Activated naive CD4-positive, alpha-beta T cell treated with anti-CD3 and anti-CD28 coated beads, Interleukin-2, amount 10 ng/mL, durations not matched to agents 7 days and 5 days (primary cell): ENCODE results near the gene ASTN2.

Source experiments
- CTCF ChIA-PET: fragments of 350-600 bp; sonication (Branson Sonifier 250); formaldehyde crosslinking; loops from one replicate; lab custom pipeline; 2021; ENCODE audit warnings: antibody characterized with exemption; lab: Charles Lee
- DNase-seq: peaks from one replicate; pipeline ENCODE4 v3.0.0-alpha.2; 2020
- H3K27ac Mint-ChIP-seq: one replicate; pipeline ENCODE4 v1.8.0; 2021; ENCODE audit warnings: mild to moderate bottlenecking, moderate library complexity, mixed read lengths
- H3K27me3 Mint-ChIP-seq: one replicate; pipeline ENCODE4 v1.8.0; 2021; ENCODE audit warnings: mild to moderate bottlenecking, mixed read lengths
- H3K36me3 Mint-ChIP-seq: one replicate; pipeline ENCODE4 v1.8.0; 2021; ENCODE audit warnings: mixed read lengths
- H3K4me1 Mint-ChIP-seq: one replicate; pipeline ENCODE4 v1.8.0; 2021; ENCODE audit warnings: mixed read lengths
- H3K4me3 Mint-ChIP-seq: one replicate; pipeline ENCODE4 v1.8.0; 2021; ENCODE audit warnings: mild to moderate bottlenecking, moderate library complexity, mixed read lengths
- H3K9me3 Mint-ChIP-seq: one replicate; pipeline ENCODE4 v1.8.0; 2021; ENCODE audit warnings: mixed read lengths

Gene ASTN2

GRCh38 chr9:116495725-116496124 is 919.1 kb downstream of the ASTN2 start:
- CTCF ChIA-PET: no interaction called here
- no peaks in the 10 kb centered on the region for H3K9me3 Mint-ChIP-seq
- H3K4me1 Mint-ChIP-seq: no peaks in the 10 kb centered on the region
- DNase-seq: no peak
- no peak overlapping the region for H3K4me3 Mint-ChIP-seq
- no peaks in the 10 kb centered on the region for H3K36me3 Mint-ChIP-seq
- no peak overlapping the region for H3K27ac Mint-ChIP-seq
- no peaks in the 10 kb centered on the region for H3K27me3 Mint-ChIP-seq

DNA sequence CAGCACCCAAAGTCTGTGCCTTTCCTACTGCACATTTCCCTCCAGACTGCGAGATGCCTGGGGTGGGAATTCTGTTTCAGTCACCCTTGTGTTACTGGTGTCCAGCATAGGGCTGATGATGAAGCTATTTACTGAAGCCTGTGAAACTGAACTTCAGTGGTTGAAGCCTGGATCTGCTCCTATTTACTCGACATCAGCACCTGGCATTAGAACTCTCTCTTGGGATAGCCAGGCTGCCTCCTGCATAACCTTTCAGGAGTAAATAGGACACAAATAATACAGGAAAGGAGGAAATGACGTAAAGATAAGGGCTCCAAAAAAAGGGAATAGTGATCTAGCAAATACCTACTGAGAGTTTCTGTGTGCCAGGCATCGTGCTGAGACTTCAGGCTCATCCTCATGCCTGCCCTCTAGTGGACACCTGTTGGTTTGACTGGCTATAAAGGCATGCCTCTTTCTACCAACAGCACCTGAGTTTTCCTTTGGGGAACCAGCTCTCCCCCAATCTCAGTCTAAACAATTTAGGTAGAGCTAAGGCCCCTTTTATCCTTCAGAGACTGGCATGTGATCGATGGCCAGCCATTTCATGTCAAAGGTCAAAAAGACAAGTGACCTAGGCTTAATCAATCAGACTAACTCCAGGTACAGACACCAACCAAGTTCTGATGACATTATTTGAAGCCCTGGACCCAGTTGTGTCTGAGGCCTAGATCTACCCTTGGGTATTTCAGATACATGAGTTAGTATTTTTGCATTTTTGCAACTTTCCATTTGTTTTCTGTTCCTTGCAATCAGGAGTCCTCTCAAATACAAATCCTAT is 919.8 kb downstream of the ASTN2 start:
- Mint-ChIP-seq H3K4me3 (no peak overlapping the region), H3K27ac (no peak overlapping the region), H3K27me3 (no peaks in the 10 kb centered on the region), H3K4me1 (no peaks in the 10 kb centered on the region), H3K9me3 (no peaks in the 10 kb centered on the region), H3K36me3 (no peaks in the 10 kb centered on the region)
- CTCF ChIA-PET: interaction anchor here (0.8 kb wide), 1 partner anchor 238 kb away, joined by 3 read pairs; no protein-coding TSS in a partner anchor
- peak; percentile 47 for DNase-seq

- CTCF ChIA-PET: interaction anchor here (0.9 kb wide), 1 partner anchor 10 kb away, joined by 4 read pairs; no protein-coding TSS in a partner anchor
- H3K27me3 Mint-ChIP-seq: no peaks in the 10 kb centered on the region
- H3K36me3 Mint-ChIP-seq: no peaks in the 10 kb centered on the region
- H3K4me3 Mint-ChIP-seq: no peak overlapping the region
- no peak for DNase-seq
- no peaks in the 10 kb centered on the region for H3K9me3 Mint-ChIP-seq
- H3K4me1 Mint-ChIP-seq: no peaks in the 10 kb centered on the region
- no peak overlapping the region for H3K27ac Mint-ChIP-seq
Measured at GRCh38 chr9:116493183-116493860, 921.5 kb downstream of the ASTN2 start.

GRCh38 chr9:116491659-116492058 is 923.2 kb downstream of the ASTN2 start:
- Mint-ChIP-seq H3K4me1 (no peaks in the 10 kb centered on the region), H3K4me3 (no peak overlapping the region), H3K27ac (no peak overlapping the region), H3K9me3 (no peaks in the 10 kb centered on the region), H3K36me3 (no peaks in the 10 kb centered on the region), H3K27me3 (no peaks in the 10 kb centered on the region)
- no peak for DNase-seq
- CTCF ChIA-PET: interaction anchor here (1.1 kb wide), 1 partner anchor 898 kb away, joined by 3 read pairs; no protein-coding TSS in a partner anchor

DNA sequence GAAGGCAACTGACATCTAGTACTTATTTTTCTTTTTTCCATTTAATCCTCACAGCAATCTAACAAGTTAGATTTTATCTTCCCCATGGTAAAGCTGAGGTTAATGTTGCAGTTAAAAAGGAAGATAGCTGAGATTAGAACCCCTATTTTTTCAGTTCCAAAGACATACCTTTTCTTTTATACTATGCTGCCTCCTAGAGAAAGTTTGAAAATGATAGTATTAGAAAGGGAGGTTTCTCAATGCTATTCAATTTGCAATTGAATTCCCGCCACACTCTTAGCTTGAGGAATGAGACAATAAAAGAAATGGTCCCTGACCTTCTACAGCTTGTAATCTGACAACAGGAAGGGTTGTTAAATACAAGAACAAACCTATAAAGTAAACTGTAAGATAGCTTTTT is 923.6 kb downstream of the ASTN2 start:
- H3K27ac Mint-ChIP-seq: no peak overlapping the region
- no peaks in the 10 kb centered on the region for H3K4me1 Mint-ChIP-seq
- no peak overlapping the region for H3K4me3 Mint-ChIP-seq
- CTCF ChIA-PET: interaction anchor here (1.1 kb wide), 1 partner anchor 897 kb away, joined by 3 read pairs; no protein-coding TSS in a partner anchor
- no peak for DNase-seq
- no peaks in the 10 kb centered on the region for H3K9me3 Mint-ChIP-seq
- H3K27me3 Mint-ChIP-seq: no peaks in the 10 kb centered on the region
- no peaks in the 10 kb centered on the region for H3K36me3 Mint-ChIP-seq

DNA sequence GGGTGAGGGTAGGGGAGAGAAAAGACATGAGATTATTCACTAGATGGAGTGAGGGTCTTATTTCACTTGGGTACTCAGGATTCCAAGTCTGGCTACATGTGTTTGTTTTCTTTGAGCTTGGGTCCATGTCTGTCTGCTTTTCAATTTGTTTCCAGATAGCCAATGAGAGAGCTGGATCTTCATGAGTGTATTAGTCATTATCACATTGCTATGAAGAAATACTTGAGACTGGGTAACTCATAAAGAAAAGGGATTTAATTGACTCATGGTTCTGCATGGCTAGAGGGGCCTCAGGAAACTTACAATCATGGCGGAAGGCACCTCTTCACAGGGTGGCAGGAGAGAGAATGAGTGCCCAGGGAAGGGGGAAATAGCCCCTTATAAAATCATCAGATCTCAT is 924.5 kb downstream of the ASTN2 start:
- Mint-ChIP-seq H3K9me3 (no peaks in the 10 kb centered on the region), H3K36me3 (no peaks in the 10 kb centered on the region), H3K27me3 (no peaks in the 10 kb centered on the region), H3K4me3 (no peak overlapping the region), H3K27ac (no peak overlapping the region), H3K4me1 (no peaks in the 10 kb centered on the region)
- DNase-seq: no peak
- CTCF ChIA-PET: no interaction called here

DNA sequence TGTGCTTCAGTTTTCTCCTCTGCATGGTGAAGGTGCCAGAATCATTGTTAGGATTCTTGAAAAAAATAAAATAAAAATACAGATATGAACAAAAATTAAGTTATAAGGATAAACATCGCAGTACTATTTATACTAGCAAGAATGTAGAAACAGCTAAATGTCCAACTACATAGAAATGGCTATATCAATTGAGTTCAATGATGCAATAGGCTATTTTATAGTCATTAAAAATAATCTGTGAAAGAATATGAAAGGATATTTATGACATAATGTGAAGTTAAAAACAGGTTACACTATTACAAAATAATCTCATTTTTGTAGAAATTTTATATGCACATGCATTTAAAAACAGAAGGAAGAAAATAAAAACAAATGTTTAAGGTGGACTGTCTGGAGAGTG is 926.5 kb downstream of the ASTN2 start:
- Mint-ChIP-seq H3K27me3 (no peaks in the 10 kb centered on the region), H3K27ac (no peak overlapping the region)
- CTCF ChIA-PET: no interaction called here

DNA sequence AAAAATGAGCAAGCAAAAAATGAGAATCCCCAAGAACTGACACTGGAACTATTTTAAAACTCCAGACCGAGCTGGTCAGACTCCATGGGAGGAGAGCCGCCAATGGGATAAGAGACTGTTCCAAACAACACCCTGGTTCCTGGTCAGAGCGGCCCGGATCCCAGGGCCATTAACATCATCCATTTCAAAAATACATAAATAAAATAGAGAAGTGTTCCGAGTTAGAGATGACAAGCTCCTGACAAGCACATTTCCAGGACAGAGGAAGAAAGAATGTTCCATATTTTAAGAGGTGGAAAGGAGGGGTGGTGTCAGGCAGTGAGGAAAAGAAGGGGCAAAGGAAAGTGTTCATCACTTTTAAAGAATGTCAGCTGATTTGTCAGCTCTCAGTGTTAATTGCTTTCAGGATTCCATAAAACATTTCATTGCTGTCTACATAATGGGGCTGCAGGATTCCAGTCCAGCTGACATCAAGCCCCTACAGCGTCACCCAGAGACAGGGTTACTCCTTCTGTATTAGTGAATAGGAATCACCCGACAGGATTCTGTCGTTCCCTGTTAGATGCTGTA is 930.3 kb downstream of the ASTN2 start:
- Mint-ChIP-seq H3K36me3 (no peaks in the 10 kb centered on the region), H3K4me3 (no peak overlapping the region), H3K4me1 (no peaks in the 10 kb centered on the region), H3K27me3 (no peaks in the 10 kb centered on the region), H3K27ac (no peak overlapping the region), H3K9me3 (no peaks in the 10 kb centered on the region)
- DNase-seq: no peak
- CTCF ChIA-PET: no interaction called here

More for the DNA sequence above, 926.5 kb downstream of the ASTN2 start:
- H3K36me3 Mint-ChIP-seq: no peaks in the 10 kb centered on the region
- DNase-seq: no peak
- H3K4me3 Mint-ChIP-seq: no peak overlapping the region
- H3K4me1 Mint-ChIP-seq: no peaks in the 10 kb centered on the region
- H3K9me3 Mint-ChIP-seq: no peaks in the 10 kb centered on the region

GRCh38 chr9:116483622-116484491 is 931.0 kb downstream of the ASTN2 start:
- H3K27me3 Mint-ChIP-seq: no peaks in the 10 kb centered on the region
- no peak for DNase-seq
- CTCF ChIA-PET: no interaction called here
- H3K27ac Mint-ChIP-seq: no peak overlapping the region
- H3K4me3 Mint-ChIP-seq: no peak overlapping the region
- H3K4me1 Mint-ChIP-seq: no peaks in the 10 kb centered on the region
- H3K9me3 Mint-ChIP-seq: no peaks in the 10 kb centered on the region
- H3K36me3 Mint-ChIP-seq: no peaks in the 10 kb centered on the region

DNA sequence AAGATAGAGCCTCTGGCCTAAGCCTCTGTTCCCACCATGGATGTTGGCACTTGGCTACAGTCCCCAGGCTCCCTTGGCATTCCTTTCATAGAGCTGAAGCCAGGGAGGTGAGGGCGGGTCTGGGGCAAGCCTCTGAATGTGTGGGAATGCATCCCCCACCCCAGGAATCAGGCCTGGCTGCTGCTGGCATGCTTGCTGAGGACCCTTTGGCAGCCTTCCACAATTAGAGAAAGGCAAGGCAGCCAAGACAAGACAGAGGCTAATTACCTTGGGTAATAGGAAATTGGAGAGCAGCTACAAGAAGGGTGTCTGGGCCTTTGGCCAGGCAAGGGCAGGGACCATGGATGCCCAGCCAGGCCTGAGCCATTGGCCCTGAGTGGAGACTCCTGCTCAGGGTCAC is 932.1 kb downstream of the ASTN2 start:
- Mint-ChIP-seq H3K4me1 (no peaks in the 10 kb centered on the region), H3K9me3 (no peaks in the 10 kb centered on the region), H3K36me3 (no peaks in the 10 kb centered on the region), H3K27ac (no peak overlapping the region), H3K27me3 (no peaks in the 10 kb centered on the region), H3K4me3 (no peak overlapping the region)
- DNase-seq: no peak
- CTCF ChIA-PET: no interaction called here

- H3K4me3 Mint-ChIP-seq: no peak overlapping the region
Measured at GRCh38 chr9:116480700-116481099, 934.2 kb downstream of the ASTN2 start.

GRCh38 chr9:116479967-116480366 is 934.9 kb downstream of the ASTN2 start:
- CTCF ChIA-PET: no interaction called here
- no peak for DNase-seq

More at GRCh38 chr9:116480700-116481099, 934.2 kb downstream of the ASTN2 start:
- H3K36me3 Mint-ChIP-seq: peaks cover 2% of the 10 kb centered on the region
- no peaks in the 10 kb centered on the region for H3K27me3 Mint-ChIP-seq
- CTCF ChIA-PET: no interaction called here
- DNase-seq: no peak
- H3K9me3 Mint-ChIP-seq: no peaks in the 10 kb centered on the region
- no peak overlapping the region for H3K27ac Mint-ChIP-seq
- H3K4me1 Mint-ChIP-seq: no peaks in the 10 kb centered on the region

GRCh38 chr9:116479056-116479544 is 935.8 kb downstream of the ASTN2 start:
- Mint-ChIP-seq H3K4me1 (no peaks in the 10 kb centered on the region), H3K9me3 (no peaks in the 10 kb centered on the region), H3K4me3 (no peak overlapping the region), H3K36me3 (peaks cover 2% of the 10 kb centered on the region), H3K27me3 (no peaks in the 10 kb centered on the region), H3K27ac (no peak overlapping the region)
- CTCF ChIA-PET: no interaction called here
- DNase-seq: no peak

More at GRCh38 chr9:116479967-116480366, 934.9 kb downstream of the ASTN2 start:
- peaks cover 2% of the 10 kb centered on the region for H3K36me3 Mint-ChIP-seq
- no peak overlapping the region for H3K4me3 Mint-ChIP-seq
- no peaks in the 10 kb centered on the region for H3K9me3 Mint-ChIP-seq
- H3K27ac Mint-ChIP-seq: no peak overlapping the region
- H3K4me1 Mint-ChIP-seq: no peaks in the 10 kb centered on the region
- no peaks in the 10 kb centered on the region for H3K27me3 Mint-ChIP-seq
